Right ventricle myocardium superior (tissue), 1 donor: ENCODE measurements around the gene SPR. TPM values are rescaled to one million over a fixed set of nuclear protein-coding genes. Genes with fewer than 3 reads are reported as not detected.

Experiments used
- ATAC-seq: fragments of 200-7000 bp; cut with Tn5 transposase; one replicate; pipeline ENCODE4 v1.9.1; 2020; ENCODE audit warnings: mild to moderate bottlenecking; ENCODE audit not compliant: poor library complexity
- DNase-seq: peaks from one replicate; pipeline ENCODE4 v3.0.0-alpha.2; 2020
- intact Hi-C: fragments of 100-400 bp; cut with DNase I; formaldehyde crosslinking; loops from one replicate; pipeline ENCODE4 v1.11.2; 2022
- total RNA-seq: library from RNA; stranded (reverse); fragmentation: NEBNext Ultra II Directional; extraction: Animal tissue kit (Norgen Biotek cat#: 25700); gene quantifications from one replicate; pipeline ENCODE4 v1.2.1, GENCODE V29; 2021
- donor health status: DM: no; HTN: yes; CAD: no; lungs with severe emphysema.

Gene SPR
- total RNA-seq, 1 donor from 2014 or later, result 53.9 TPM

- no peak for DNase-seq
- intact Hi-C loops, result no loop called here
- no peak for ATAC-seq
Observed at GRCh38 chr2:72908741-72909140, 21.5 kb downstream of the SPR start.

- ATAC-seq (no peak), DNase-seq (no peak)
- intact Hi-C loops, result no loop called here
Observed at GRCh38 chr2:72911256-72911655, 24.0 kb downstream of the SPR start.

- ATAC-seq, result no peak
- intact Hi-C loops, result no loop called here
Observed at GRCh38 chr2:72913486-72914205, 26.4 kb downstream of the SPR start.

GRCh38 chr2:72914206-72914559, 27.0 kb downstream of the SPR start:
- no peak for DNase-seq
- intact Hi-C loops, result no loop called here
- ATAC-seq, result no peak

More at GRCh38 chr2:72913486-72914205, 26.4 kb downstream of the SPR start:
- no peak for DNase-seq

- intact Hi-C loops, result no loop called here
- ATAC-seq (no peak), DNase-seq (no peak)
Observed at GRCh38 chr2:72914589-72915319, 27.5 kb downstream of the SPR start.

GRCh38 chr2:72915320-72915906, 28.2 kb downstream of the SPR start:
- ATAC-seq, result no peak
- intact Hi-C loops, result no loop called here

GRCh38 chr2:72915907-72916742, 28.9 kb downstream of the SPR start:
- intact Hi-C loops, result no loop called here
- no peak for DNase-seq
- peak; percentile 73 for ATAC-seq

More at GRCh38 chr2:72915320-72915906, 28.2 kb downstream of the SPR start:
- DNase-seq, result no peak

- ATAC-seq (peak; percentile 8), DNase-seq (no peak)
- intact Hi-C loops, result no loop called here
Observed at GRCh38 chr2:72916743-72917137, 29.5 kb downstream of the SPR start.

GRCh38 chr2:72917138-72917876, 30.1 kb downstream of the SPR start, which contains the start of gene EMX1:
TSS of gene EMX1 (plus strand) at chr2:72917519. CDS start at chr2:72917853, 334 bp downstream.
- DNase-seq (no peak), ATAC-seq (peak; percentile 66)
- intact Hi-C loops, result no loop called here

GRCh38 chr2:72917877-72918553, 30.8 kb downstream of the SPR start:
- ATAC-seq, result no peak
- intact Hi-C loops, result no loop called here
- DNase-seq, result no peak

- DNase-seq (no peak), ATAC-seq (no peak)
- intact Hi-C loops, result no loop called here
Observed at GRCh38 chr2:72919414-72920317, 32.5 kb downstream of the SPR start.

GRCh38 chr2:72920318-72921087, 33.3 kb downstream of the SPR start:
- DNase-seq, result no peak
- intact Hi-C loops, result no loop called here
- no peak for ATAC-seq

- ATAC-seq (no peak), DNase-seq (no peak)
- intact Hi-C loops, result no loop called here
Observed at GRCh38 chr2:72921088-72921851, 34.1 kb downstream of the SPR start.

GRCh38 chr2:72921853-72922252, 34.6 kb downstream of the SPR start:
- DNase-seq (no peak), ATAC-seq (no peak)
- intact Hi-C loops, result no loop called here

- no peak for DNase-seq
- intact Hi-C loops, result no loop called here
- ATAC-seq, result no peak
Observed at GRCh38 chr2:72923833-72924352, 36.7 kb downstream of the SPR start.
